Neural progenitor cell (in vitro differentiated cells): ENCODE measurements around the gene PDE8B. TPM values are rescaled to one million over a fixed set of nuclear protein-coding genes. Genes with fewer than 3 reads are reported as not detected.

ENCODE experiments used
- DNase-seq: peaks from one replicate; pipeline ENCODE4 v3.0.0-alpha.2; 2016; ENCODE audit warnings: low spot score
- H2AFZ ChIP-seq: fragments of 200-600 bp; sonication (generic); replicated peaks from 2 replicates; pipeline ENCODE4 v1.6.1; 2016; ENCODE audit warnings: antibody characterized with exemption
- H3F3A ChIP-seq: fragments of 200-600 bp; sonication (generic); 2 replicates; pipeline ENCODE4 v1.6.1; 2016; ENCODE audit warnings: antibody characterized with exemption, low read depth
- H3K27ac ChIP-seq: fragments of 200-600 bp; sonication (generic); 2 replicates; pipeline ENCODE4 v1.5.1; 2016; ENCODE audit warnings: mild to moderate bottlenecking
- H3K27me3 ChIP-seq: fragments of 200-600 bp; sonication (generic); 2 replicates; pipeline ENCODE4 v1.6.1; 2016; ENCODE audit warnings: mild to moderate bottlenecking, moderate library complexity
- H3K36me3 ChIP-seq: fragments of 200-600 bp; sonication (generic); 2 replicates; pipeline ENCODE4 v1.5.1; 2016
- H3K4me1 ChIP-seq: fragments of 200-600 bp; sonication (generic); 2 replicates; pipeline ENCODE4 v1.6.1; 2016; ENCODE audit warnings: mixed run types
- H3K4me2 ChIP-seq: fragments of 200-600 bp; sonication (generic); 2 replicates; pipeline ENCODE4 v1.6.1; 2016
- H3K4me3 ChIP-seq: fragments of 200-600 bp; sonication (generic); 2 replicates; pipeline ENCODE4 v1.5.1; 2016
- H3K79me2 ChIP-seq: fragments of 200-600 bp; sonication (generic); 2 replicates; pipeline ENCODE4 v1.6.1; 2016; ENCODE audit warnings: low read depth
- H3K9ac ChIP-seq: fragments of 200-600 bp; sonication (generic); 2 replicates; pipeline ENCODE4 v1.6.1; 2016
- H3K9me3 ChIP-seq: fragments of 200-600 bp; sonication (generic); 2 replicates; pipeline ENCODE4 v1.5.1; 2016; ENCODE audit warnings: low read depth
- H4K20me1 ChIP-seq: fragments of 200-600 bp; sonication (generic); 2 replicates; pipeline ENCODE4 v1.6.1; 2016; ENCODE audit warnings: low read depth
- H3K27ac Mint-ChIP-seq: 3 replicates; pipeline ENCODE4 v1.8.0; 2021; ENCODE audit warnings: mixed read lengths
- H3K27me3 Mint-ChIP-seq: 2 replicates; pipeline ENCODE4 v1.8.0; 2022; ENCODE audit warnings: low read depth, mild to moderate bottlenecking, inconsistent platforms, moderate library complexity, mixed read lengths; ENCODE audit not compliant: insufficient read depth
- H3K36me3 Mint-ChIP-seq: 3 replicates; pipeline ENCODE4 v1.8.0; 2021; ENCODE audit warnings: mixed read lengths
- H3K4me1 Mint-ChIP-seq: 3 replicates; pipeline ENCODE4 v1.8.0; 2021; ENCODE audit warnings: mixed read lengths
- H3K4me3 Mint-ChIP-seq: 3 replicates; pipeline ENCODE4 v1.8.0; 2021; ENCODE audit warnings: mild to moderate bottlenecking, moderate library complexity, mixed read lengths
- H3K9me3 Mint-ChIP-seq: 3 replicates; pipeline ENCODE4 v1.8.0; 2020; ENCODE audit warnings: mixed read lengths
- EZH2 ChIP-seq: fragments of 200-600 bp; sonication (generic); IDR thresholded peaks from 2 replicates; pipeline ENCODE4 v1.6.1; 2017; ENCODE audit warnings: antibody characterized with exemption, mild to moderate bottlenecking, moderate library complexity
- EZH2phosphoT487 ChIP-seq: fragments of 200-600 bp; sonication (generic); IDR thresholded peaks from 2 replicates; pipeline ENCODE4 v1.6.1; 2017; ENCODE audit warnings: antibody characterized with exemption
- total RNA-seq: library from RNA; depleted of rRNA; stranded (reverse); fragments of >200 nt; gene quantifications from 2 replicates; pipeline ENCODE4 v1.2.3, GENCODE V29; 2015; ENCODE audit warnings: low replicate concordance
- TF ChIP-seq, protein P1 (sequence below): fragments of 200-600 bp; sonication (generic); IDR thresholded peaks from 2 replicates; pipeline ENCODE4 v1.5.1; 2017; ENCODE audit warnings: antibody characterized with exemption, mild to moderate bottlenecking

PDE8B gene
- total RNA-seq, 1 donor from 2014 or later: 4.3 TPM

DNA sequence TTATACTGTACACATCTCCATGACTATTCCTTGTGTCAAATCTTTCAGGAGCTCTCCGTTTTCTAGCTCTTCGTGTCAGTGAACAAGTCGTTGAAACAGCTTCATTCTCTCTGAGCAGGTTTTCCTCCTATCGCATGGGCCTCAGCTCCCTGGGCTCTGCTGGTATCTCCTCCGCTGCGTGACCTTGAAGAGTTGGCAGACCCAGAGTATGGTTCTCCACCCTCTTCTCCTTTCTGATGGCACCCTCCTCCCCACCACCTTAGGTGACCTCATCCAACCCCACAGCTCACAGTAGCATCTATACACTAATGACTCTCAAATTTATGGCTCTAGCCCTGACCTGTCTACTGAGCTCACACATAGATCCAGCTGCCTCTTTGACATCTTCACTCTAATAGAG lies 36.0 kb upstream of the PDE8B start:
- no peak overlapping the region for H3K4me3 Mint-ChIP-seq
- no peaks in the 10 kb centered on the region for H3K4me1 Mint-ChIP-seq
- Histone ChIP-seq H3K4me2 (no peak overlapping the region), H2AFZ (no peak overlapping the region), H3K4me1 (no peaks in the 10 kb centered on the region), H3K27me3 (peaks cover 14% of the 10 kb centered on the region), H4K20me1 (no peaks in the 10 kb centered on the region), H3K36me3 (no peaks in the 10 kb centered on the region), H3K9me3 (no peaks in the 10 kb centered on the region), H3K9ac (no peak overlapping the region), H3K79me2 (no peaks in the 10 kb centered on the region), H3K4me3 (no peak overlapping the region), H3F3A (no peaks in the 10 kb centered on the region), H3K27ac (no peak overlapping the region)
- H3K27ac Mint-ChIP-seq: no peak overlapping the region
- DNase-seq: no peak
- no peaks in the 10 kb centered on the region for H3K36me3 Mint-ChIP-seq
- no peaks in the 10 kb centered on the region for H3K9me3 Mint-ChIP-seq
- TF ChIP-seq, protein P1, sequence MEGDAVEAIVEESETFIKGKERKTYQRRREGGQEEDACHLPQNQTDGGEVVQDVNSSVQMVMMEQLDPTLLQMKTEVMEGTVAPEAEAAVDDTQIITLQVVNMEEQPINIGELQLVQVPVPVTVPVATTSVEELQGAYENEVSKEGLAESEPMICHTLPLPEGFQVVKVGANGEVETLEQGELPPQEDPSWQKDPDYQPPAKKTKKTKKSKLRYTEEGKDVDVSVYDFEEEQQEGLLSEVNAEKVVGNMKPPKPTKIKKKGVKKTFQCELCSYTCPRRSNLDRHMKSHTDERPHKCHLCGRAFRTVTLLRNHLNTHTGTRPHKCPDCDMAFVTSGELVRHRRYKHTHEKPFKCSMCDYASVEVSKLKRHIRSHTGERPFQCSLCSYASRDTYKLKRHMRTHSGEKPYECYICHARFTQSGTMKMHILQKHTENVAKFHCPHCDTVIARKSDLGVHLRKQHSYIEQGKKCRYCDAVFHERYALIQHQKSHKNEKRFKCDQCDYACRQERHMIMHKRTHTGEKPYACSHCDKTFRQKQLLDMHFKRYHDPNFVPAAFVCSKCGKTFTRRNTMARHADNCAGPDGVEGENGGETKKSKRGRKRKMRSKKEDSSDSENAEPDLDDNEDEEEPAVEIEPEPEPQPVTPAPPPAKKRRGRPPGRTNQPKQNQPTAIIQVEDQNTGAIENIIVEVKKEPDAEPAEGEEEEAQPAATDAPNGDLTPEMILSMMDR: no peak
- no peak for TF ChIP-seq EZH2phosphoT487
- TF ChIP-seq EZH2: no peak
- peaks cover 3% of the 10 kb centered on the region for H3K27me3 Mint-ChIP-seq

GRCh38 chr5:77175231-77175630 lies 35.2 kb upstream of the PDE8B start:
- Histone ChIP-seq H2AFZ (no peak overlapping the region), H3K36me3 (no peaks in the 10 kb centered on the region), H3F3A (no peaks in the 10 kb centered on the region), H3K4me3 (no peak overlapping the region), H3K27ac (no peak overlapping the region), H3K27me3 (peaks cover 21% of the 10 kb centered on the region), H4K20me1 (no peaks in the 10 kb centered on the region), H3K79me2 (no peaks in the 10 kb centered on the region), H3K9me3 (no peaks in the 10 kb centered on the region), H3K4me1 (no peaks in the 10 kb centered on the region), H3K4me2 (no peak overlapping the region), H3K9ac (no peak overlapping the region)
- TF ChIP-seq EZH2 (no peak), EZH2phosphoT487 (no peak)
- Mint-ChIP-seq H3K27ac (no peak overlapping the region), H3K36me3 (no peaks in the 10 kb centered on the region), H3K9me3 (no peaks in the 10 kb centered on the region), H3K27me3 (peaks cover 8% of the 10 kb centered on the region), H3K4me1 (no peaks in the 10 kb centered on the region), H3K4me3 (no peak overlapping the region)
- DNase-seq: no peak

DNA sequence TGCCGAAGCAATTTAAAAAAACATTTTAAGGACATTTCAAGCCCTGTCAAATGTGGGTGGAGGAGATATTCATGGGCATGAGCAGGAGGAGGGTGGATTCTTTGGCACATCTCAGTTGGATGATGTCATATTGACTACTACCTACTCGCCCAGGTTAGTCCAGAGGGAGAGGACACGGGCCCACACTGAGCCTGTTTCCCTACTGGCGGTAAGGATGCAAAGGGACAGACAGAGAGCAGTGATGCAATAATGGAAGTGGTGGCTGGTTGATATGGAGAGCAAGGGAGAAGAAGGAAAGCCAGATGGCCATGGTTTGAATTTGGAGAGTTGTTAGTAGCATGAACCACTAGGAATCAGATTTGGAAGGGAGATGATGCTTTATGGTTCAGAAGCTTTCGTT lies 34.1 kb upstream of the PDE8B start:
- H3K36me3 Mint-ChIP-seq: no peaks in the 10 kb centered on the region
- Histone ChIP-seq H3K79me2 (no peaks in the 10 kb centered on the region), H3K27me3 (peaks cover 33% of the 10 kb centered on the region), H3K4me3 (no peak overlapping the region), H3K4me2 (no peak overlapping the region), H3K36me3 (no peaks in the 10 kb centered on the region), H3K9ac (no peak overlapping the region), H3F3A (no peaks in the 10 kb centered on the region), H3K27ac (no peak overlapping the region), H3K4me1 (peaks cover 8% of the 10 kb centered on the region), H3K9me3 (no peaks in the 10 kb centered on the region), H4K20me1 (peaks cover under 1% of the 10 kb centered on the region), H2AFZ (no peak overlapping the region)
- TF ChIP-seq EZH2phosphoT487: no peak
- TF ChIP-seq, protein P1: no peak
- TF ChIP-seq EZH2: no peak
- H3K9me3 Mint-ChIP-seq: no peaks in the 10 kb centered on the region
- peaks cover 14% of the 10 kb centered on the region for H3K27me3 Mint-ChIP-seq
- H3K4me1 Mint-ChIP-seq: peaks cover 5% of the 10 kb centered on the region
- H3K27ac Mint-ChIP-seq: no peak overlapping the region
- no peak for DNase-seq
- no peak overlapping the region for H3K4me3 Mint-ChIP-seq

GRCh38 chr5:77177576-77177975 lies 32.9 kb upstream of the PDE8B start:
- peaks cover 9% of the 10 kb centered on the region for H3K4me1 Mint-ChIP-seq
- no peak overlapping the region for H3K4me3 Mint-ChIP-seq
- H3K9me3 ChIP-seq: no peaks in the 10 kb centered on the region
- H3K4me1 ChIP-seq: peaks cover 8% of the 10 kb centered on the region
- H3K9me3 Mint-ChIP-seq: no peaks in the 10 kb centered on the region
- H2AFZ ChIP-seq: no peak overlapping the region
- no peak for DNase-seq
- peaks cover 6% of the 10 kb centered on the region for H3F3A ChIP-seq
- no peaks in the 10 kb centered on the region for H3K79me2 ChIP-seq
- H3K27ac Mint-ChIP-seq: no peak overlapping the region
- TF ChIP-seq, protein P1: no peak
- TF ChIP-seq EZH2phosphoT487 (no peak), EZH2 (no peak)
- H3K27me3 Mint-ChIP-seq: peaks cover 23% of the 10 kb centered on the region
- no peaks in the 10 kb centered on the region for H3K36me3 Mint-ChIP-seq
- no peak overlapping the region for H3K27ac ChIP-seq
- H3K4me3 ChIP-seq: no peak overlapping the region
- no peak overlapping the region for H3K9ac ChIP-seq
- H4K20me1 ChIP-seq: peaks cover 10% of the 10 kb centered on the region
- H3K36me3 ChIP-seq: no peaks in the 10 kb centered on the region
- H3K27me3 ChIP-seq: peaks cover 45% of the 10 kb centered on the region
- H3K4me2 ChIP-seq: no peak overlapping the region
